ENCODE measurements around the gene PDLIM5. TPM values are rescaled to one million over a fixed set of nuclear protein-coding genes. Genes with fewer than 3 reads are reported as not detected.

Gene PDLIM5
- total and polyA plus RNA-seq, 2 of the 8 experiments (the other 6 are each of a cell fraction or from before 2014, with no cell fraction given): 37.3 to 62.1 TPM

DNA sequence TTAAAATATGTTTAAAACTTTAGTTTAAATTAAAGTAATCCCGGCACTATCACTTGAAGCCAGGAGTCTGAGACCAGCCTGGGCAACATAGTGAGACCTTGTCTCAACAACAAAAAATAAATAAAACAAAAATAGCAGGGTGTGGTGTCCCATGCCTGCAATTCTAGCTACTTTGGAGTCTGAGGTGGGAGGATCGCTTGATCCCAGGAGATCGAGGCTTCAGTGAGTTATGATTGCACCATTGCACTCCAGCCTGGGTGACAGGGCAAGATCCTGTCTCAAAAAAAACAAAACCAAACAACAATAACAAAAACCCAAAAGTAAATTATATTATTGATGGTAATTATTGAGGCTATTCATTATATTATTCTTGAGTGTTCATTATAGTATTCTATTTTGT lies 9.9 kb upstream of the PDLIM5 start:
- no peak overlapping the region for H3K9ac ChIP-seq (replicated peaks in 1 of 4; ENCODE audit: extremely low read depth in 1 of 4, low read depth in 3 of 4, low read length in 3 of 4)
- H3K18ac ChIP-seq (ENCODE audit: extremely low read depth, low read length): no peak overlapping the region
- CTCF ChIA-PET (ENCODE audit: partially characterized antibody): interaction anchor here (1.5 kb wide), 1 partner anchor 28 kb away, joined by 3 read pairs; no protein-coding TSS in a partner anchor
- H3K56ac ChIP-seq (replicated peaks; ENCODE audit: insufficient read length, low read depth, low read length): no peak overlapping the region
- H3K4me2 ChIP-seq (ENCODE audit: insufficient read depth in 1 of 2, low read depth in 2 of 2, low read length in 2 of 2): no peak overlapping the region
- H3K79me2 ChIP-seq (ENCODE audit: control insufficient read depth in 1 of 2, insufficient read depth in 2 of 2, low read length in 2 of 2): no peaks in the 10 kb centered on the region
- H2AK5ac ChIP-seq (ENCODE audit: low read depth, low read length): no peak overlapping the region
- H3K23ac ChIP-seq (ENCODE audit: insufficient read length): no peak overlapping the region
- H4K5ac ChIP-seq (ENCODE audit: insufficient read length, low read depth, low read length): no peak overlapping the region
- DNase-seq (ENCODE audit: low read depth in 1 of 2, low spot score in 2 of 2) (no peak), FAIRE-seq (no peak)
- H4K91ac ChIP-seq (replicated peaks; ENCODE audit: insufficient read length, low read length): no peak overlapping the region
- H3K4ac ChIP-seq (replicated peaks; ENCODE audit: insufficient read length, low read depth, low read length): no peak overlapping the region
- H4K20me1 ChIP-seq (replicated peaks in 1 of 2; ENCODE audit: control insufficient read depth in 1 of 2, insufficient read depth in 2 of 2, low read length in 2 of 2): no peaks in the 10 kb centered on the region
- no peak overlapping the region for H2BK12ac ChIP-seq (ENCODE audit: low read depth, low read length)
- 97% methylated on average over 3 of the region's 3 CpGs; no CpG with 5 or more reads in 1 of the 2 experiments for WGBS, 2 experiments (ENCODE audit: extremely low coverage in 1 of 2, insufficient coverage in 1 of 2, insufficient read length in 1 of 2, insufficient replicate concordance in 2 of 2, low coverage in 1 of 2, low lambda C conversion rate in 2 of 2, missing lambda C conversion rate in 1 of 2)
- no peak overlapping the region for H2BK20ac ChIP-seq (ENCODE audit: low read length)
- no peak overlapping the region for H4K8ac ChIP-seq (ENCODE audit: extremely low read depth, insufficient read depth, low read length)
- no peak overlapping the region for H3K14ac ChIP-seq (ENCODE audit: insufficient read length)
- H2AFZ ChIP-seq (ENCODE audit: low read length): no peak overlapping the region
- POLR2A ChIA-PET (ENCODE audit: partially characterized antibody): interaction anchor here (0.6 kb wide), 1 partner anchor 11 kb away, joined by 3 read pairs; no protein-coding TSS in a partner anchor
- no peak overlapping the region for H2BK5ac ChIP-seq (ENCODE audit: low read depth, low read length)
- H3K27ac ChIP-seq (ENCODE audit: low read depth, low read length): no peak overlapping the region
- H3K79me1 ChIP-seq (ENCODE audit: low read depth, low read length): no peaks in the 10 kb centered on the region
- H2BK15ac ChIP-seq (ENCODE audit: low read length): no peak overlapping the region
- H3K27me3 ChIP-seq (replicated peaks in 1 of 4; ENCODE audit: control insufficient read depth in 3 of 4, extremely low read depth in 1 of 4, insufficient read depth in 3 of 4, low read length in 3 of 4): no peaks in the 10 kb centered on the region
- no peak overlapping the region for H2BK120ac ChIP-seq (replicated peaks; ENCODE audit: low read depth, low read length)
- no peaks in the 10 kb centered on the region for H3K4me1 ChIP-seq (replicated peaks in 1 of 4; ENCODE audit: control insufficient read depth in 3 of 4, insufficient read depth in 4 of 4, low read length in 3 of 4)
- H3K4me3 ChIP-seq (ENCODE audit: extremely low read depth in 1 of 4, insufficient read depth in 2 of 4, low read depth in 3 of 4, low read length in 4 of 4): no peak overlapping the region
- H3K9me3 ChIP-seq (ENCODE audit: insufficient read depth in 2 of 2, low read depth in 1 of 2, low read length in 1 of 2): no peaks in the 10 kb centered on the region
- TF ChIP-seq FOSL1 (IDR thresholded peaks at IDR 0.05; ENCODE audit: insufficient read depth, low read depth, low read length) (no peak), BCL11A (IDR thresholded peaks at IDR 0.05; ENCODE audit: low read depth in 2 of 2, low read length in 2 of 2) (no peak), JUND (IDR thresholded peaks at IDR 0.05; ENCODE audit: low read length) (no peak), RXRA (IDR thresholded peaks at IDR 0.05; ENCODE audit: insufficient read depth, low read depth, low read length) (no peak), KDM5A (IDR thresholded peaks at IDR 0.05; ENCODE audit: low read length) (no peak), SP1 (IDR thresholded peaks at IDR 0.05; ENCODE audit: low read depth, low read length) (no peak), POLR2A (IDR thresholded peaks at IDR 0.05; ENCODE audit: control extremely low read depth in 1 of 2, low read depth in 2 of 2, low read length in 2 of 2) (no peak), RFX5 (IDR thresholded peaks at IDR 0.05; ENCODE audit: borderline replicate concordance, low read depth, low read length) (no peak), RAD21 (IDR thresholded peaks at IDR 0.05 in 1 of 2, conservative IDR thresholded peaks at IDR 0.05 in 1 of 2; ENCODE audit: low read depth in 2 of 2, low read length in 2 of 2) (no peak), CBX5 (IDR thresholded peaks at IDR 0.05; ENCODE audit: low read depth, low read length) (no peak), CBX8 (IDR thresholded peaks at IDR 0.05; ENCODE audit: borderline replicate concordance, low read depth, low read length) (no peak)
- TF ChIP-seq, protein P1, sequence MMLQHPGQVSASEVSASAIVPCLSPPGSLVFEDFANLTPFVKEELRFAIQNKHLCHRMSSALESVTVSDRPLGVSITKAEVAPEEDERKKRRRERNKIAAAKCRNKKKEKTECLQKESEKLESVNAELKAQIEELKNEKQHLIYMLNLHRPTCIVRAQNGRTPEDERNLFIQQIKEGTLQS (IDR thresholded peaks at IDR 0.05; ENCODE audit: insufficient read depth, low read depth, low read length): no peak
- H3K36me3 ChIP-seq (ENCODE audit: control insufficient read depth in 2 of 4, insufficient read depth in 4 of 4, low read length in 3 of 4): no peaks in the 10 kb centered on the region
- H3K23me2 ChIP-seq (ENCODE audit: low read depth, low read length): no peaks in the 10 kb centered on the region

All from H1 (cell line).